Uterus (tissue), 2 donors: ENCODE results near the gene SAP30L.

Source experiments
- POLR2A ChIP-seq, 2 donors: fragments of 450-650 bp; IDR thresholded peaks; one replicate each; pipeline ENCODE4 v1.6.1; 2016; ENCODE audit warnings: antibody characterized with exemption in 2 of 2, mild to moderate bottlenecking in 1 of 2, moderate library complexity in 1 of 2
- TF ChIP-seq, protein P1 (sequence below), 4 experiments: fragments of 200-600 bp in 2 of 4; fragments of 450-650 bp in 2 of 4; sonication (generic) in 2 of 4; IDR thresholded peaks; one replicate each; pipeline ENCODE4 v1.5.1; 2016 to 2019; ENCODE audit warnings: antibody characterized with exemption in 4 of 4, mild to moderate bottlenecking in 2 of 4, moderate library complexity in 1 of 4

DNA sequence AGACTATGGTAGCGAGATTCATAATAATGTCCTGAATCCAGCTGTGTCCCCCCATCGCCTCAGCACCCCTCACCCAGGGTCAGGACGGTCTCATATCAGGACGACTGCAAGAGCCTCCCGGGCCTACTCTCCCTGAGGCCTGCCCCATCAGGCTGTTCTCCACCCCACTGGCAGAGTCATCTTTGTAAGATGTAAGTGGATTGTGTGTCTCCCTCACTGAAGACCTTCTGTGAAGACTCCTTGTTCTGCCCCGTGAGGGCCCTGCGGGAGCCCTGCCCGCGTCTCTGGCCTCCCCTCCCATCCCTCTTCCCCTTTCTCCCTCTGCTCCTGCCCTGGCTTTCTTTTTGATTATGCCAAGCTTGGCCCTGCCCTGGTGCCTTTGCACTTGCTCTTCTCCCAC, 43.9 kb upstream of the SAP30L start:
- TF ChIP-seq, protein P1, sequence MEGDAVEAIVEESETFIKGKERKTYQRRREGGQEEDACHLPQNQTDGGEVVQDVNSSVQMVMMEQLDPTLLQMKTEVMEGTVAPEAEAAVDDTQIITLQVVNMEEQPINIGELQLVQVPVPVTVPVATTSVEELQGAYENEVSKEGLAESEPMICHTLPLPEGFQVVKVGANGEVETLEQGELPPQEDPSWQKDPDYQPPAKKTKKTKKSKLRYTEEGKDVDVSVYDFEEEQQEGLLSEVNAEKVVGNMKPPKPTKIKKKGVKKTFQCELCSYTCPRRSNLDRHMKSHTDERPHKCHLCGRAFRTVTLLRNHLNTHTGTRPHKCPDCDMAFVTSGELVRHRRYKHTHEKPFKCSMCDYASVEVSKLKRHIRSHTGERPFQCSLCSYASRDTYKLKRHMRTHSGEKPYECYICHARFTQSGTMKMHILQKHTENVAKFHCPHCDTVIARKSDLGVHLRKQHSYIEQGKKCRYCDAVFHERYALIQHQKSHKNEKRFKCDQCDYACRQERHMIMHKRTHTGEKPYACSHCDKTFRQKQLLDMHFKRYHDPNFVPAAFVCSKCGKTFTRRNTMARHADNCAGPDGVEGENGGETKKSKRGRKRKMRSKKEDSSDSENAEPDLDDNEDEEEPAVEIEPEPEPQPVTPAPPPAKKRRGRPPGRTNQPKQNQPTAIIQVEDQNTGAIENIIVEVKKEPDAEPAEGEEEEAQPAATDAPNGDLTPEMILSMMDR (IDR thresholded peaks at IDR 0.05): no peak
- no peak for TF ChIP-seq POLR2A (IDR thresholded peaks at IDR 0.05)
